Body of pancreas (tissue), 4 donors: ENCODE measurements around the gene GSK3B. TPM values are rescaled to one million over a fixed set of nuclear protein-coding genes. Genes with fewer than 3 reads are reported as not detected.

Experiments
- ATAC-seq: fragments of 150-250 bp; one replicate; pipeline ENCODE4 v1.9.1; 2016
- DNase-seq, 4 donors: peaks; one replicate each; pipeline ENCODE4 v3.0.0-alpha.2; 2019
- H3K27ac ChIP-seq, 4 donors: fragments of 200-600 bp; sonication (generic); 1 replicate in 3 of 4; 2 replicates in 1 of 4; pipeline versions ENCODE4 v1.5.1 to v1.6.1; 2016 to 2019; ENCODE audit warnings: mild to moderate bottlenecking in 1 of 4, mixed read lengths in 1 of 4, moderate library complexity in 1 of 4
- H3K27me3 ChIP-seq, 2 donors: fragments of 200-600 bp; sonication (generic); one replicate each; pipeline ENCODE4 v1.6.0; 2016; ENCODE audit warnings: mild to moderate bottlenecking in 1 of 2
- H3K36me3 ChIP-seq, 2 donors: fragments of 200-600 bp; sonication (generic); replicated peaks in 1 of 2; 2 replicates each; pipeline ENCODE4 v1.5.1; 2016; ENCODE audit warnings: low read depth in 2 of 2; ENCODE audit not compliant: insufficient read depth in 1 of 2
- H3K4me1 ChIP-seq: fragments of 200-600 bp; sonication (generic); one replicate; pipeline ENCODE4 v1.6.0; 2016
- H3K4me3 ChIP-seq, 2 donors: fragments of 200-600 bp; sonication (generic); 1 replicate in 1 of 2; 2 replicates in 1 of 2; pipeline ENCODE4 v1.5.1; 2016 to 2019
- H3K9me3 ChIP-seq, 3 donors: fragments of 200-600 bp; sonication (generic); 1 replicate in 2 of 3; 2 replicates in 1 of 3; pipeline ENCODE4 v1.5.1; 2016
- CTCF ChIP-seq, 7 experiments: fragments of 450-650 bp in 4 of 7; fragments of 200-600 bp in 3 of 7; sonication (generic) in 3 of 7; IDR thresholded peaks; one replicate each; pipeline ENCODE4 v1.5.1; 2016 to 2019; ENCODE audit warnings: antibody characterized with exemption in 7 of 7
- POLR2A ChIP-seq, 3 donors: fragments of 450-650 bp; IDR thresholded peaks; one replicate each; pipeline ENCODE4 v1.6.1; 2016; ENCODE audit warnings: antibody characterized with exemption in 3 of 3, mild to moderate bottlenecking in 2 of 3
- WGBS, 2 donors: methylation state at CpG; one replicate each; pipeline ENCODE4 v1.1.5; 2017; 5-methylcytosine and 5-hydroxymethylcytosine counted together
- intact Hi-C: fragments of 100-400 bp; cut with DNase I; formaldehyde crosslinking; loops from one replicate; pipeline ENCODE4 v1.15.1; 2023
- total RNA-seq, 2 donors: library from RNA; depleted of rRNA; stranded (reverse); fragments of >200 nt; gene quantifications; one replicate each; pipeline ENCODE4 v1.1.0, GENCODE V29; 2016

Gene GSK3B
- total RNA-seq, 2 donors from 2014 or later: 15.0 to 18.8 TPM

DNA sequence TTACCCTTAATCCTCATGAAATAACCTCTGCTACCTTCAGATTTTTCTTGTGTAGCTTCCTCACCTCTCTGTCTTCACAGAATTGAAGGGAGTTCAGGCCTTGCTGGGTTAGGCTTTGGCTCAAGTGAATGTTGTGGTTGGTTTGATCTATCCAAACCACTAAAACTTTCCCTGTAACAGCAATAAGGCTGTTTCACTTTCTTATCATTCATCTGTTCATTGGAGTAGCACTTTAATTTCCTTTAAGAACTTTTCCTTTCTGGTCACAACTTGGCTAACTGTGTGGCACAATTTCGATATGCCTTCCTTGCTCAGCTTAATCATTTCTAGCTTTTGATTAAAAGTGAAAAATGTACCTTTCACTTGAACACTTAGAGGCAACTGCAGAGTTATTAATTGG is 182.5 kb downstream of the GSK3B start:
- DNase-seq: no peak
- TF ChIP-seq CTCF (IDR thresholded peaks at IDR 0.05): no peak
- no peak for TF ChIP-seq POLR2A (IDR thresholded peaks at IDR 0.05)
- Histone ChIP-seq H3K9me3 (no peaks in the 10 kb centered on the region), H3K36me3 (peaks cover 0 to 1% of the 10 kb centered on the region in 2 donors), H3K4me1 (peaks cover 8% of the 10 kb centered on the region), H3K27me3 (no peaks in the 10 kb centered on the region), H3K4me3 (no peak overlapping the region), H3K27ac (no peak overlapping the region)
- intact Hi-C loops: no loop called here
- WGBS, 2 donors: 56 to 71% methylated on average over 1 of the region's 1 CpG
- ATAC-seq: no peak

- Histone ChIP-seq H3K4me1 (no peaks in the 10 kb centered on the region), H3K36me3 (peaks cover 0 to 3% of the 10 kb centered on the region in 2 donors), H3K27ac (no peak overlapping the region), H3K9me3 (no peaks in the 10 kb centered on the region), H3K27me3 (no peaks in the 10 kb centered on the region), H3K4me3 (no peak overlapping the region)
- no peak for ATAC-seq
- no peak for TF ChIP-seq POLR2A (IDR thresholded peaks at IDR 0.05)
- no peak for TF ChIP-seq CTCF (IDR thresholded peaks at IDR 0.05)
- 73 to 77% methylated on average over 3 of the region's 3 CpGs for WGBS, 2 donors
- no peak for DNase-seq
- intact Hi-C loops: no loop called here
Measured at GRCh38 chr3:119902061-119902460, 192.2 kb downstream of the GSK3B start.

GRCh38 chr3:119901148-119901547 is 193.1 kb downstream of the GSK3B start:
- 100% methylated on average over 1 of the region's 1 CpG for WGBS, 2 donors
- Histone ChIP-seq H3K4me3 (no peak overlapping the region), H3K36me3 (peaks cover 0 to 3% of the 10 kb centered on the region in 2 donors), H3K4me1 (no peaks in the 10 kb centered on the region), H3K27ac (no peak overlapping the region), H3K9me3 (no peaks in the 10 kb centered on the region), H3K27me3 (no peaks in the 10 kb centered on the region)
- TF ChIP-seq CTCF (IDR thresholded peaks at IDR 0.05) (no peak), POLR2A (IDR thresholded peaks at IDR 0.05) (no peak)
- intact Hi-C loops: no loop called here
- DNase-seq: no peak
- ATAC-seq: no peak

- no peak overlapping the region for H3K4me3 ChIP-seq
- H3K9me3 ChIP-seq: no peaks in the 10 kb centered on the region
- no peaks in the 10 kb centered on the region for H3K27me3 ChIP-seq
- no peaks in the 10 kb centered on the region for H3K4me1 ChIP-seq
- TF ChIP-seq CTCF (IDR thresholded peaks at IDR 0.05) (no peak), POLR2A (IDR thresholded peaks at IDR 0.05) (no peak)
- no peak overlapping the region for H3K27ac ChIP-seq
- no peak for ATAC-seq
- intact Hi-C loops: no loop called here
- no peak for DNase-seq
- peaks cover 0 to 3% of the 10 kb centered on the region in 2 donors for H3K36me3 ChIP-seq
Measured at GRCh38 chr3:119899192-119899511, 195.1 kb downstream of the GSK3B start.

DNA sequence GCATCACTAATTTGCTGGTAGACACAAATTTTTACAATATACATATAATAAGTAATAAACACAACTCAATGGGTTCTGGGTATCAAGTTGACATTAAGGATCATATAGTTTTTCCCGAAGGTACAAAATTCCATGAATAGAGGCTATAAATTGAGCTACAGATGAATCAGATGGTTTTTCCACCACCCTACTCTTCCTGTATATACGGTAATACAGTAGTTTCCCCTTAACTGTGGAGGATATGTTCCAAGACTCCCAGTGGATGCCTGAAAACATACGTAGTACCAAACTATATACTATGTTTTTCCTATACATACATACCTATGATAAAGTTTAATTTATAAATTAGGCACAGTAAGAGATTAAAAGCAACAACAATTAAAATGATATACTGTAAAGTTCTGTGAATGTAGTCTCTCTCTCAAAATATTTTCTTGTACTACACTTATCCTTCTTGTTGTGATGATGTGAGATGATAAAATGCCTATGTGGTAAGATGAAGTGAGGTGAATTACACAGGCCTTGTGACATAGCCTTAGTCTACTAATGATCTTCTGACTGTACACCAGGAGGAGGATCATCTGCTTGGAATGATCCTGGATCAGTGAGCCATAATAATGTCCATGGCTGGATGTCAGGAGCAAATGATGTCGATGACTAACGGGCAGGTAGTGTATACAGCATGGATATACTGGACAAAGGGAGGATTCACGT is 195.6 kb downstream of the GSK3B start:
- intact Hi-C loops: no loop called here

More for the DNA sequence above, 195.6 kb downstream of the GSK3B start:
- Histone ChIP-seq H3K4me1 (no peaks in the 10 kb centered on the region), H3K36me3 (peaks cover 0 to under 1% of the 10 kb centered on the region in 2 donors), H3K27ac (no peak overlapping the region), H3K4me3 (no peak overlapping the region), H3K9me3 (no peaks in the 10 kb centered on the region), H3K27me3 (no peaks in the 10 kb centered on the region)
- WGBS, 2 donors: 92 to 96% methylated on average over 6 of the region's 6 CpGs
- TF ChIP-seq CTCF (IDR thresholded peaks at IDR 0.05) (no peak), POLR2A (IDR thresholded peaks at IDR 0.05) (no peak)
- DNase-seq (no peak), ATAC-seq (no peak)
